Esophagus squamous epithelium (tissue), 4 donors: ENCODE results near the gene HLCS.

Source experiments
- CTCF ChIP-seq, 6 experiments: fragments of 450-650 bp in 4 of 6; fragments of 200-600 bp in 2 of 6; sonication (generic) in 2 of 6; IDR thresholded peaks; one replicate each; pipeline ENCODE4 v1.5.1; 2016 to 2019; ENCODE audit warnings: antibody characterized with exemption in 6 of 6, mild to moderate bottlenecking in 4 of 6, moderate library complexity in 4 of 6
- POLR2A ChIP-seq, 4 donors: fragments of 450-650 bp; IDR thresholded peaks; one replicate each; pipeline ENCODE4 v1.6.1; 2017; ENCODE audit warnings: antibody characterized with exemption in 4 of 4, mild to moderate bottlenecking in 4 of 4, moderate library complexity in 3 of 4

- no peak for TF ChIP-seq CTCF (IDR thresholded peaks at IDR 0.05)
- no peak for TF ChIP-seq POLR2A (IDR thresholded peaks at IDR 0.05)
Observed at GRCh38 chr21:36835383-36835795, 131.1 kb downstream of the HLCS start.
